ENCODE data around the gene SFMBT2. TPM values are rescaled to one million over a fixed set of nuclear protein-coding genes. Genes with fewer than 3 reads are reported as not detected.

Gene SFMBT2
- polyA plus RNA-seq, 4 donors, result 0.45 to 2.5 (median 1.3) TPM

DNA sequence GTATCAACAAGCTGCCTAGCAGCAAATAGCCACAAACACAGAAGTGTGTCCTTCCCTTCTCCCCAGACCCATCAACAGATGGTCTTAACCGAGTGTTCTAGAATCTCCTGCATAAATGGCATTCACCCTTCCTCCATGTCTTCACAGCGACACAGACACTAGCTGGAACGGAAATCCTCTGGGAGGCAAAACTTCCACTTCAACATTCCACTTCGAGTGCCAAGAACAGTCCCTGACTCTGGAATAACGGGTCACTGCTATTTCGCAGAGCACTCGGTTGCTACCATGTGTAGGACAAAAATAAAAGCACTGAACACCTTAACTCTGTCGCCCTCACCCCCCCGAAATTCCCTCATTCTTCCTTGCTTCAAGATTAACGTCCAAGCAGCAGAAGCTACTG lies 65.1 kb downstream of the SFMBT2 start:
- Histone ChIP-seq H3K27ac (ENCODE audit: low read depth in 1 of 3, low read length in 2 of 3) (no peak overlapping the region), H3K9me3 (ENCODE audit: control insufficient read depth in 2 of 2, insufficient read depth in 1 of 2, low read depth in 1 of 2, low read length in 1 of 2) (peaks cover 0 to 3% of the 10 kb centered on the region in 2 donors), H3K4me3 (ENCODE audit: low read depth in 1 of 3, low read length in 3 of 3) (no peak overlapping the region), H3K27me3 (ENCODE audit: control insufficient read depth in 3 of 3, insufficient read depth in 3 of 3, low read length in 3 of 3) (no peaks in the 10 kb centered on the region), H3K36me3 (ENCODE audit: control insufficient read depth in 3 of 3, insufficient read depth in 2 of 3, low read depth in 1 of 3, low read length in 3 of 3) (no peaks in the 10 kb centered on the region), H3K4me1 (ENCODE audit: control insufficient read depth in 3 of 3, insufficient read depth in 2 of 3, low read depth in 1 of 3, low read length in 2 of 3) (no peaks in the 10 kb centered on the region)
- FAIRE-seq (no peak), DNase-seq (no peak)
- 73 to 88% (median 86%) methylated on average over 10 of the region's 10 CpGs for WGBS, 3 donors

- DNase-seq (no peak), FAIRE-seq (no peak)
- Histone ChIP-seq H3K9me3 (ENCODE audit: control insufficient read depth in 2 of 2, insufficient read depth in 1 of 2, low read depth in 1 of 2, low read length in 1 of 2) (peaks cover 0 to 5% of the 10 kb centered on the region in 2 donors), H3K4me1 (ENCODE audit: control insufficient read depth in 3 of 3, insufficient read depth in 2 of 3, low read depth in 1 of 3, low read length in 2 of 3) (no peaks in the 10 kb centered on the region), H3K4me3 (ENCODE audit: low read depth in 1 of 3, low read length in 3 of 3) (no peak overlapping the region), H3K36me3 (ENCODE audit: control insufficient read depth in 3 of 3, insufficient read depth in 2 of 3, low read depth in 1 of 3, low read length in 3 of 3) (no peaks in the 10 kb centered on the region), H3K27me3 (ENCODE audit: control insufficient read depth in 3 of 3, insufficient read depth in 3 of 3, low read length in 3 of 3) (no peaks in the 10 kb centered on the region), H3K27ac (ENCODE audit: low read depth in 1 of 3, low read length in 2 of 3) (no peak overlapping the region)
- WGBS, 3 donors, result 94 to 97% (median 95%) methylated on average over 3 of the region's 3 CpGs
Measured at GRCh38 chr10:7343040-7343439, 67.8 kb downstream of the SFMBT2 start.

DNA sequence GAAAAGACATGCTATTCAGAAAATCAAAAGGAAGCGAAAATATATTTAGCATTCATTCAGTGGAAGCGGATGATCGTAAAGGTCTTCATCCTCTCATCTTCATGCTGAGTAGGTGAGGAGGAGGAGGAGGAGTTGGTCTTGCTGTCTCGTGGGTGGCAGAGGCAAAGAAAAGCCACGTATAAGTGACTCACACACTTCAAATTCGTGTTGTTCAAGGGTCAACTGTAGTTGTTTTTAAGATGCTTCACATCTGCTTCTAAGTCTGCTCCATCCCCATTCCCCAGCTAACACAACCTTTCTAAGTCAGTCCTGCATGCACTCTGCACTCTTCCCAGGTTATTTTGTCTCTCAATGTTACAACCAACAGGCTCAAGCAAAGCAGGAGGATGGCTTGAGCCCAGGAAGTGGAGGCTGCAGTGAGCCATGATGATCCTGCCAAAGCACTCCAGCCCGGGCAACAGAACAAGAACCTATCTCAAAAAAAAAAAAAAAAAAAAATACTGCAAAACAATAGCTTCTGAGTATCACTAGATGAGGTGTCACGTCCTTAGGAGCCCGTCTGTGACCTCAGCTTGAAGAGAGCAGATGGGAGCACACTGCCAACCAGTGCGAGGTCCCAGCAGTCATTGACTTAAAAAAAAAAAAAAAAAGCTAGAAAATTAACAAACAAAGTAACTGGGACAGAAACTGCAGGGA lies 70.5 kb downstream of the SFMBT2 start:
- FAIRE-seq, result no peak
- 62 to 67% (median 66%) methylated on average over 10 of the region's 10 CpGs for WGBS, 3 donors
- H3K4me1 ChIP-seq (ENCODE audit: control insufficient read depth in 3 of 3, insufficient read depth in 2 of 3, low read depth in 1 of 3, low read length in 2 of 3), result no peaks in the 10 kb centered on the region
- no peak overlapping the region for H3K27ac ChIP-seq (ENCODE audit: low read depth in 1 of 3, low read length in 2 of 3)
- H3K36me3 ChIP-seq (ENCODE audit: control insufficient read depth in 3 of 3, insufficient read depth in 2 of 3, low read depth in 1 of 3, low read length in 3 of 3), result no peaks in the 10 kb centered on the region
- H3K27me3 ChIP-seq (ENCODE audit: control insufficient read depth in 3 of 3, insufficient read depth in 3 of 3, low read length in 3 of 3), result no peaks in the 10 kb centered on the region
- H3K4me3 ChIP-seq (ENCODE audit: low read depth in 1 of 3, low read length in 3 of 3), result no peak overlapping the region
- DNase-seq, result no peak
- peaks cover 0 to 5% of the 10 kb centered on the region in 2 donors for H3K9me3 ChIP-seq (ENCODE audit: control insufficient read depth in 2 of 2, insufficient read depth in 1 of 2, low read depth in 1 of 2, low read length in 1 of 2)

GRCh38 chr10:7339510-7339909 lies 71.3 kb downstream of the SFMBT2 start:
- H3K4me3 ChIP-seq (ENCODE audit: low read depth in 1 of 3, low read length in 3 of 3), result no peak overlapping the region
- no peaks in the 10 kb centered on the region for H3K4me1 ChIP-seq (ENCODE audit: control insufficient read depth in 3 of 3, insufficient read depth in 2 of 3, low read depth in 1 of 3, low read length in 2 of 3)
- no peaks in the 10 kb centered on the region for H3K27me3 ChIP-seq (ENCODE audit: control insufficient read depth in 3 of 3, insufficient read depth in 3 of 3, low read length in 3 of 3)
- no peak overlapping the region for H3K27ac ChIP-seq (ENCODE audit: low read depth in 1 of 3, low read length in 2 of 3)
- DNase-seq, result no peak
- H3K9me3 ChIP-seq (ENCODE audit: control insufficient read depth in 2 of 2, insufficient read depth in 1 of 2, low read depth in 1 of 2, low read length in 1 of 2), result peaks cover 0 to 5% of the 10 kb centered on the region in 2 donors
- WGBS, 3 donors, result 78 to 83% (median 79%) methylated on average over 4 of the region's 4 CpGs
- H3K36me3 ChIP-seq (ENCODE audit: control insufficient read depth in 3 of 3, insufficient read depth in 2 of 3, low read depth in 1 of 3, low read length in 3 of 3), result no peaks in the 10 kb centered on the region
- no peak for FAIRE-seq

GRCh38 chr10:7338469-7338868 lies 72.4 kb downstream of the SFMBT2 start:
- H3K27ac ChIP-seq (ENCODE audit: low read depth in 1 of 3, low read length in 2 of 3), result no peak overlapping the region
- WGBS, 3 donors, result 90 to 92% (median 92%) methylated on average over 7 of the region's 7 CpGs
- no peak overlapping the region for H3K4me3 ChIP-seq (ENCODE audit: low read depth in 1 of 3, low read length in 3 of 3)
- no peak for DNase-seq
- H3K9me3 ChIP-seq (ENCODE audit: control insufficient read depth in 2 of 2, insufficient read depth in 1 of 2, low read depth in 1 of 2, low read length in 1 of 2), result peaks cover 0 to 2% of the 10 kb centered on the region in 2 donors
- no peaks in the 10 kb centered on the region for H3K36me3 ChIP-seq (ENCODE audit: control insufficient read depth in 3 of 3, insufficient read depth in 2 of 3, low read depth in 1 of 3, low read length in 3 of 3)
- FAIRE-seq, result no peak
- H3K27me3 ChIP-seq (ENCODE audit: control insufficient read depth in 3 of 3, insufficient read depth in 3 of 3, low read length in 3 of 3), result no peaks in the 10 kb centered on the region
- H3K4me1 ChIP-seq (ENCODE audit: control insufficient read depth in 3 of 3, insufficient read depth in 2 of 3, low read depth in 1 of 3, low read length in 2 of 3), result no peaks in the 10 kb centered on the region

DNA sequence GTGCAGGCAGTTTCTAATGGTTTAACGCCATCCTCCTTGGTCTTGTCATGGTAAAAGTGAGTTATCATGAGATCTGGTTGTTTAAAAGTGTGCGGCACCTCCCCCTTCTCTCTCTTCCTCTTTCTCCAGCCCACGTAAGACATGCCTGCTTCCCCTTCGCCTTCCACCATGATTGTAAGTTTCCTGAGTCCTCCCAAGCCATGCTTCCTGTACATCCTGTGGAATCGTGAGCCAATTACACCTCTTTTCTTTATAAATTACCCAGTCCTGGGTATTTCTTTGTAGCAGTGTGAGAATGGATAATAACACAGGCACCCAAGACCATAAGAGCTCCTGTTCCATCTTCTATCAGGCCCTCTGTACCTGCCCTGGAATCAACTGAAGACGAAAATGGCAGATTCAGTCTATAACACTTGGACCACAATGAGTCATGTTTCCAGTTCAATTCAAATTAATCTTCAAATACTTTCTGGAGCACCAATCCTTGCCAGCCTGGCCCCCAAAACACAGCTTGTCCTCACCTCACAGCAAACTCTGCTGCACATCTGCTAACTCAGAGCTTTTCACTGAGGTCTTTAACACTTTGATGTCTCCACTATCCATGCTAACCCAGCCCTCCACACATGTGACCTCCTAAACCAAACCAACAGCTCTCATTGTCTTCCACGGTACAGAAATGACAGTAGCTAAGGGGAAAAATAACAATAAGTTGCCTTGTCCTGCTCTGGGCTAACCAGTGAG lies 73.2 kb downstream of the SFMBT2 start:
- WGBS, 3 donors, result 70 to 74% (median 71%) methylated on average over 7 of the region's 7 CpGs

DNA sequence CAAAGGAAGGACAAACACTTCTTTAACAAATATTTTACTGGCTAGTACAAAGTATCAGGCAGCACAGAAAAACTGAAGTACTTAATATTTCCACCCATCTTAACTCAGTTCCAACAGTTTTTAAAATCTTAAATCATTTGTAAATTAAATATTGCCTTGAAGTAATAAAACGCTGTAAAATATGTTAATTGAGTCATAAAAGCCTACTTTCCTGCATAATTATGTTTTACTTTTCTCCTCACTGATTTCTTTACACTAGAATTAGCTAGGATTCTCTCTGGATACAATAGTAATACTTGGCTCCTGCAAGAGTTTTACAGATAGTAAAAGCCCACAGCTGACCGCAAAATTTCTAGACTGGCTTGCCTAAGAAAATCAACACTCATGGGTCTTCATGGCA lies 74.9 kb downstream of the SFMBT2 start:
- 38 to 71% (median 59%) methylated on average over 2 of the region's 2 CpGs for WGBS, 3 donors
- no peaks in the 10 kb centered on the region for H3K27me3 ChIP-seq (ENCODE audit: control insufficient read depth in 3 of 3, insufficient read depth in 3 of 3, low read length in 3 of 3)
- FAIRE-seq (no peak), DNase-seq (no peak)
- H3K27ac ChIP-seq (ENCODE audit: low read depth in 1 of 3, low read length in 2 of 3), result no peak overlapping the region
- no peak overlapping the region for H3K4me3 ChIP-seq (ENCODE audit: low read depth in 1 of 3, low read length in 3 of 3)
- H3K9me3 ChIP-seq (ENCODE audit: control insufficient read depth in 2 of 2, insufficient read depth in 1 of 2, low read depth in 1 of 2, low read length in 1 of 2), result peaks cover 0 to 2% of the 10 kb centered on the region in 2 donors
- no peaks in the 10 kb centered on the region for H3K36me3 ChIP-seq (ENCODE audit: control insufficient read depth in 3 of 3, insufficient read depth in 2 of 3, low read depth in 1 of 3, low read length in 3 of 3)
- H3K4me1 ChIP-seq (ENCODE audit: control insufficient read depth in 3 of 3, insufficient read depth in 2 of 3, low read depth in 1 of 3, low read length in 2 of 3), result no peaks in the 10 kb centered on the region

More for the DNA sequence above, 73.2 kb downstream of the SFMBT2 start:
- Histone ChIP-seq H3K27me3 (ENCODE audit: control insufficient read depth in 3 of 3, insufficient read depth in 3 of 3, low read length in 3 of 3) (no peaks in the 10 kb centered on the region), H3K4me1 (ENCODE audit: control insufficient read depth in 3 of 3, insufficient read depth in 2 of 3, low read depth in 1 of 3, low read length in 2 of 3) (no peaks in the 10 kb centered on the region), H3K36me3 (ENCODE audit: control insufficient read depth in 3 of 3, insufficient read depth in 2 of 3, low read depth in 1 of 3, low read length in 3 of 3) (no peaks in the 10 kb centered on the region), H3K9me3 (ENCODE audit: control insufficient read depth in 2 of 2, insufficient read depth in 1 of 2, low read depth in 1 of 2, low read length in 1 of 2) (peaks cover 0 to 2% of the 10 kb centered on the region in 2 donors), H3K4me3 (ENCODE audit: low read depth in 1 of 3, low read length in 3 of 3) (no peak overlapping the region), H3K27ac (ENCODE audit: low read depth in 1 of 3, low read length in 2 of 3) (peak overlapping the region in 1 of 3 donors; percentile 4)
- FAIRE-seq (no peak), DNase-seq (no peak)

- H3K4me3 ChIP-seq (ENCODE audit: low read depth in 1 of 3, low read length in 3 of 3), result no peak overlapping the region
- WGBS, 3 donors, result 88 to 92% (median 89%) methylated on average over 10 of the region's 10 CpGs
- peaks cover 0 to 2% of the 10 kb centered on the region in 2 donors for H3K9me3 ChIP-seq (ENCODE audit: control insufficient read depth in 2 of 2, insufficient read depth in 1 of 2, low read depth in 1 of 2, low read length in 1 of 2)
- FAIRE-seq (no peak), DNase-seq (no peak)
- H3K27ac ChIP-seq (ENCODE audit: low read depth in 1 of 3, low read length in 2 of 3), result peak overlapping the region in 1 of 3 donors; percentile 91
- H3K36me3 ChIP-seq (ENCODE audit: control insufficient read depth in 3 of 3, insufficient read depth in 2 of 3, low read depth in 1 of 3, low read length in 3 of 3), result no peaks in the 10 kb centered on the region
- H3K4me1 ChIP-seq (ENCODE audit: control insufficient read depth in 3 of 3, insufficient read depth in 2 of 3, low read depth in 1 of 3, low read length in 2 of 3), result no peaks in the 10 kb centered on the region
- no peaks in the 10 kb centered on the region for H3K27me3 ChIP-seq (ENCODE audit: control insufficient read depth in 3 of 3, insufficient read depth in 3 of 3, low read length in 3 of 3)
Measured at GRCh38 chr10:7334642-7334964, 76.2 kb downstream of the SFMBT2 start.

Data from small intestine (tissue), 7 donors.